HG03097 (cell line): ENCODE measurements around the gene SLC24A3.

ENCODE experiments used
- ATAC-seq: cut with Tn5 transposase; IDR thresholded peaks from one replicate; pipeline ENCODE4 v1.9.1; 2021; ENCODE audit not compliant: unreplicated experiment, low FRiP score

Gene SLC24A3

DNA sequence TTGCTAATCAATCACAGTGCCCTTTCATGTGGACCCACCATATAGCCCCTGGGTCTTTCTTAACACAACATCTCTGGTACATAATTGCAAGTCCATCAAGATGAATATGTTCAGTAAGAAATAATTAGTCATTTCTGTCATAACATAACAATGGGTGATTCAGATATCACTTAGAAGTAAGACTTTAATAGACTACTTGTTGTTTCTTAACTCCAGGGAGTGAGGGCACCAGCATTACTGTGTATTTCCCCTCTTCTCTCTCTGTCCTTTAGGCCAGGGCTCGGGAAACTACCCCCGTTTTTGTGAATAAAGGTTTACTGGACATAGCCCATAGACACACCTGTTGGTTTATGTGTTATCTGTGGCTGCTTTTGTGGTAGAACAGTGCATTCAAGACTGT lies 123.5 kb downstream of the SLC24A3 start:
- ATAC-seq, result no peak

DNA sequence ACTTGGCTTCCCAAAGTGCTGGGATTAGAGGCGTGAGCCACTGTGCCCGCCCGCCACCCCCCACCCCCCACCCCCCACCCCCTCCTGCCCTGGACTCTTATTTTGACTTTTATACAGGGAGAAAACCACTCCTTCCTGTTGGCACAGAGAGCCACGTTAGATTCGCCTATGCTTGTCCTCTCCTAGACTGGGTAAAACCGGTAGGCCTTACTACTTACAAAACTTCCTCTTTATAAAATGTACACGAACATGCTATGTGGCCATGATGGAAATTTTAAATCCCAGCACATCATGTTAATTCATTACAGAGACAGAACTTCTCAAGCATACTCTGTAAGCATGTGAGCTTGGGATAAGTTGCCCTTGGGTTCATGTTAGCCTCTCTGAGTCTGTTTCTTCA lies 124.2 kb downstream of the SLC24A3 start:
- ATAC-seq, result no peak

- ATAC-seq, result no peak
Measured at GRCh38 chr20:19338380-19338779, 125.9 kb downstream of the SLC24A3 start.

GRCh38 chr20:19338960-19339359 lies 126.5 kb downstream of the SLC24A3 start:
- no peak for ATAC-seq

- no peak for ATAC-seq
Measured at GRCh38 chr20:19341348-19342053, 129.1 kb downstream of the SLC24A3 start.

DNA sequence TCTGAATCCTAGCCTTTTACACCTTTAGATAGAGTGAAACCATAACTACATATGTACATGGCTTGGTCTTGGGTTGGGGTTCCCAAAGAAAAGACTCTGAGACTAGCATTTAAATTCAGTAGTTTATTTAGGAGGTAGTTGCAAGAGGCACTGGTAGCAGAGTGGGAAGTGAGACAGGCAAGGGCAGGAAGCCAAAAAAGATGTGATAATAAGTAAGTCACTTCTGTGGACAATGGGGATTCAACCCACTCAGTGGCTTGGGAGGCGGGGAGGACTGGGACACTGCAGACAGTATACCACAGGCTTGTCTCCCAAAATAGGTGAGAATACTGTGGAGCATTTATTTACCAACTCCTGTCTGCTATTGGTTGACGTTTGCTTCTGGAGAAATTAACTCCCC lies 131.9 kb downstream of the SLC24A3 start:
- ATAC-seq, result no peak

- ATAC-seq, result no peak
Measured at GRCh38 chr20:19347943-19348456, 135.6 kb downstream of the SLC24A3 start.

GRCh38 chr20:19348582-19348981 lies 136.1 kb downstream of the SLC24A3 start:
- no peak for ATAC-seq

DNA sequence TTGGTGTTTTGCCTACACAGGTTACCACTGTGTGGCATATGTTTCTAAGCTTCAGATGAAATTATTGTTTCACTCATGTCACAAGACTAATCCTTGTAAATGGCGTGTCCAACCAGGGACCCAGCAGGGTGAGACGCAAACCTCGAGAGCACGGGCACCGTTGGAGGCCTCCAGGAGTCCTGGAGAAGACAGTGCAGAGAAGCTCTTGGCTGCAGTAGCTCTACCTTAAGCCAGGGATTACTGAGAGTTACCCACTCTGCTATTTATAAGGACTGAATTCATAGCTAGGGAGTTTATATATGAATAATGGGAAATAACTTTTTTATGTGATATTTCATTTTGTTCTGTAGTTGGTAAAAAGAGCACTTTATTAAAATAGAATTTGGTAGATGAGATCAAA lies 137.4 kb downstream of the SLC24A3 start:
- ATAC-seq, result no peak

- ATAC-seq, result no peak
Measured at GRCh38 chr20:19351542-19351941, 139.1 kb downstream of the SLC24A3 start.

GRCh38 chr20:19354950-19355349 lies 142.5 kb downstream of the SLC24A3 start:
- ATAC-seq, result no peak

- no peak for ATAC-seq
Measured at GRCh38 chr20:19361790-19362189, 149.3 kb downstream of the SLC24A3 start.

DNA sequence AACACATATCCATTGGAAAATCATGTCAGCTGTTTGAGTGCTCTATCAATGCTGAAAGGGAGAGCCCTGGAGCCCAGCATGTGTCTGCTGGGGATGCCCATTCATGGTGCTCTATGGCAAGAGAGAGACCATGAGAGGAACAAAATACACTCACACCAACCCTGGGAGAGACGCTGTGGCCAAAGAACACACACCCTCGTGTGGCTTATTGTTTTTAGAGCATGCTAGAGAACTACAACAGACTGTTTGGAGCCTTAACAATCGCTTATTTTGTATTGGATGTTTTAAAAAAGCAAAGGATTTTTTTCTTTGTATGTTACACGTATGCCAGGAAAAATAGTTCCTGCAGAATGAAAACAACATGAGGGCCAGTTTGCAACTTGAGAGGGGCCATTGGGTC lies 151.0 kb downstream of the SLC24A3 start:
- no peak for ATAC-seq

- ATAC-seq, result no peak
Measured at GRCh38 chr20:19367591-19367990, 155.1 kb downstream of the SLC24A3 start.

GRCh38 chr20:19368351-19368750 lies 155.9 kb downstream of the SLC24A3 start:
- no peak for ATAC-seq

DNA sequence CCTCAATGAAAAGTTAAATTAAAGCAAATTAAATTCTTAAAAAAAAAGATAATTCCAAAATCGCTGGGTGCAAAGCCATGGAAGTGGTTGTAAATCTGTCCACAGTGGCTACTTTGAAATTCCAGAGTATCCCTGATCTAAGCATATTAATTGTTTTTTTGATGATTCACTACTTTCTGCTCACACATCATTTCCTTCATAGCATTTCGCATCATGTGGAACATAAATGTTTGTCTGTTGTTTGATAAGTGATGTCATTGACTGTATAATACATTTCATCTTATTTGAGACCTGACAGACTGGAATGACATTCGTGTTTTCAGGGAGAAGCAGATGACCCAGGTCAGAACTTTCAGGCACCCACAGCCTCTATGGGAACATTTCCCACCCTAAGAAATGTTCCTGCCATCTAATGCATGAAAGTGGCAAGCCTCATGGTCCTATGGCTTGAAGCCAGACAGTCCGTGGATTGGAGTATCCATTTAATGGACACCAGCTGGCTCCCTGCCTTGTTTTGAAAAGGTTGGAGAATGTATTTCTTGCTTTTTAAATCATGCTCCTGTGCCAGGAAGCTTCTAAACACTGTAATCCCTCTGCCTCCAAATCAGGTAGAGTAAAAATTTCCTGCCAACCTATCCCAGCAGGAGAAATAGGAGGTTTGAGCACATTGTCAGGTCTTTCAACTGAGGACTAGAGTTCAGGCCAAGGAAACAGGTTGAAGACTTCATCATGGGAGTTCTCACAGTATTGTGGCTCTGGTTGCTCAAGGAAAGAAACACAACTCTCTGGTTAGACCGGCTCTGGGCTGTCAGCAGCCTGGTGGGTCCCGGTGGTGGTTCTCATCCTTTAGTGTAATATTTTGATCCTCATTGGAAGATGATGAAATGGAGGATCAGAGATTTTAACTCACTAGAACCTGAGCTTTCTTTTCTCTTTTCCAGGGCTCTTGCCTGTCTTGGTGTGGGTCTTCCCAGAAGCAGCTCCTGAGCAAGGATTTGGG lies 157.9 kb downstream of the SLC24A3 start:
- no peak for ATAC-seq

DNA sequence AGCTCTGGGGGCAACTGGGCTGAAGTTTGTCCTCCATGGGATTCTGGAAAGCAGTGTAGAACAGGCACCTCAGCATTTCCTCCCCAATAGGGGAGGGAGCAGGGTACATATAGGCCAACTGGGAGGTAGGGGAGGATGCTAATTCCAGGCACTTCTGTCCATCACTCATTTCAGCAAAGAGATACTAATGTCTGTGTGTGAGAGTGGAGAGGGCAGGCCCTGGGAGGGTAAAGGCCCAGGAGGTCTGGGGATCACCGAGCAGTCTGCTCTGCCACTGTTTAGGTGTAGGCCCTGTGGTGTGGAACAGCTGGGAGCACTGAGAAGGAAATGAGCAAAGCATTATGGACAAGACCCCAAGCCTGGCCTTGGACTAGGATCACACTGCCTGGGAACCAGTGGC lies 158.7 kb downstream of the SLC24A3 start:
- no peak for ATAC-seq

GRCh38 chr20:19374216-19374615 lies 161.8 kb downstream of the SLC24A3 start:
- ATAC-seq, result no peak

DNA sequence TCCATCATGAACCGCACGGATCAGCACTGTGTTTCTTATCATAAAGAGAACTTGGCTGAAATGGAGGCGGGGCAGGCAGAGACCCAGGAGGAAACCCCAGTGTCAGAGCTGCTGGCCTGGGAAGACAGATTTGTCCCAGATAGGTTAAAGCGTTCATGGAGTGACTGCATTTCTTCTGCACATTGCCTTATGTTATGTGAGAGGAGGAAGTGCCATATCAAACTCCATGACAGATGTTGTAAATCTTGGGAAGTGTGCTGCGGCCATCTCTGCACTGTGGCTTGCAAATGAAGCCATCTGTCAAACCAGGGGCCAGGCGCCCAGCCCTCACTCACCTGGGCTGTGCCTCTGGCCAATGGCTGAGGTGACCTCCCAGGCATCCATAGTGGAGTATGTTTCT lies 163.0 kb downstream of the SLC24A3 start:
- ATAC-seq, result no peak

DNA sequence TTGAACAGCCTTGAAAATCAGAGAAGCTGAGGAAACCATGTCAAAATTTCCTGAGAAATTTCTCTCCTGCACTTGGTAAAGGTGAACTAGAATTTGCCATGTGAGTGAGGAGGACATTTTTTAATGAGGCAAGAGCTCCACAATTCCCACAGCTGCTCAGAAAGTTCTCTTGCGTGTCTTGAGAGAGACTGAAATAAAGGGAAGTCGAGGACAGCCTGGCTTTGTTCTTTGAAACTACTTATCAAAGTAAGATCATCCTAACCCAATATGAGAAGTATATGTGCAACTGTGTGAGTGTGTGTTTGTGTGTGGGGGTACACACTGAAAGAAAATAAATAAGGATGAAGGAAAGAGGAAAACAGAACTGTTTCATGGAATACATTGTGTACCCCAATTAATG lies 163.4 kb downstream of the SLC24A3 start:
- ATAC-seq, result no peak

- no peak for ATAC-seq
Measured at GRCh38 chr20:19376451-19377229, 164.2 kb downstream of the SLC24A3 start.
